Panc1 (cell line): ENCODE measurements around the gene FGD5.

Experiments
- CTCF ChIP-seq: fragments of 450-650 bp; IDR thresholded peaks from 2 replicates; pipeline ENCODE4 v1.5.1; 2017; ENCODE audit warnings: mild to moderate bottlenecking
- POLR2AphosphoS5 ChIP-seq: IDR thresholded peaks from 2 replicates; pipeline ENCODE4 v1.6.1; 2012; ENCODE audit warnings: mild to moderate bottlenecking, low read depth, low read length, moderate library complexity
- REST ChIP-seq, 2 experiments: IDR thresholded peaks; 2 replicates each; pipeline ENCODE4 v1.6.1; 2011 to 2012; ENCODE audit warnings: low read depth in 2 of 2, control low read depth in 1 of 2, low read length in 1 of 2, mild to moderate bottlenecking in 1 of 2, moderate library complexity in 1 of 2; ENCODE audit not compliant: insufficient read depth in 1 of 2
- TCF7L2 ChIP-seq: IDR thresholded peaks from 2 replicates; pipeline ENCODE4 v1.6.1; 2011; ENCODE audit warnings: mild to moderate bottlenecking, low read depth, low read length, inconsistent platforms

- no peak for TF ChIP-seq CTCF
- no peak for TF ChIP-seq POLR2AphosphoS5
- TF ChIP-seq REST (IDR thresholded peaks at IDR 0.05; ENCODE audit: insufficient read depth in 1 of 2, low read depth in 2 of 2, low read length in 1 of 2), result no peak
- no peak for TF ChIP-seq TCF7L2
Measured at GRCh38 chr3:14842277-14842676, 23.5 kb downstream of the FGD5 start.
